ENCODE data around the gene CELF4.
"Not testable (repeated sequence)": the region's sequence is repeated elsewhere in the genome, so short reads cannot be mapped to it uniquely, and the experiment has no call there.

The CELF4 gene

GRCh38 chr18:37390687-37391086, 174.9 kb downstream of the CELF4 start:
- no peak for DNase-seq (ENCODE audit: low read depth)

GRCh38 chr18:37389684-37390368, 175.8 kb downstream of the CELF4 start:
- DNase-seq (ENCODE audit: low read depth), result no peak

GRCh38 chr18:37389041-37389440, 176.6 kb downstream of the CELF4 start:
- no peak for DNase-seq (ENCODE audit: low read depth)

DNA sequence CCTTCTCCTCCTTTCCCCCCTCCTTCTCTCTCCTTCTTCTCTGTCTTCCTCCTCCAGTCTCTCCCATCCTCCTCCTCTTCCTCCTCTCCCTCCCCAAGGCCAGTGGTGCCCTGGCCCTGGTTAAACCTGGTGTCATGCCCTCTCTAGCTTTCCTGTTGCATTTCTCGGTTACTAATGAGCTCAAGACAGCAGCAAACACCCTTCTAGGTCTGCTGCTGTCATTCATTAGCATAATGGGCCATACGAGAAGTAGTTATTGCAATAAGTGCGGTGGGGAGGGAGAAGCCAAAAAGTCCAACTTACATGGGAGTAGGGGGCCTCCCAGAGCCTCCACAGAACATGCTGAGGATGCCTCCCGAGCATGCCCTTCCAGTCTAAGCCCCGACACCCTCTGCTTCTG, 177.2 kb downstream of the CELF4 start:
- no peak for DNase-seq (ENCODE audit: low read depth)

DNA sequence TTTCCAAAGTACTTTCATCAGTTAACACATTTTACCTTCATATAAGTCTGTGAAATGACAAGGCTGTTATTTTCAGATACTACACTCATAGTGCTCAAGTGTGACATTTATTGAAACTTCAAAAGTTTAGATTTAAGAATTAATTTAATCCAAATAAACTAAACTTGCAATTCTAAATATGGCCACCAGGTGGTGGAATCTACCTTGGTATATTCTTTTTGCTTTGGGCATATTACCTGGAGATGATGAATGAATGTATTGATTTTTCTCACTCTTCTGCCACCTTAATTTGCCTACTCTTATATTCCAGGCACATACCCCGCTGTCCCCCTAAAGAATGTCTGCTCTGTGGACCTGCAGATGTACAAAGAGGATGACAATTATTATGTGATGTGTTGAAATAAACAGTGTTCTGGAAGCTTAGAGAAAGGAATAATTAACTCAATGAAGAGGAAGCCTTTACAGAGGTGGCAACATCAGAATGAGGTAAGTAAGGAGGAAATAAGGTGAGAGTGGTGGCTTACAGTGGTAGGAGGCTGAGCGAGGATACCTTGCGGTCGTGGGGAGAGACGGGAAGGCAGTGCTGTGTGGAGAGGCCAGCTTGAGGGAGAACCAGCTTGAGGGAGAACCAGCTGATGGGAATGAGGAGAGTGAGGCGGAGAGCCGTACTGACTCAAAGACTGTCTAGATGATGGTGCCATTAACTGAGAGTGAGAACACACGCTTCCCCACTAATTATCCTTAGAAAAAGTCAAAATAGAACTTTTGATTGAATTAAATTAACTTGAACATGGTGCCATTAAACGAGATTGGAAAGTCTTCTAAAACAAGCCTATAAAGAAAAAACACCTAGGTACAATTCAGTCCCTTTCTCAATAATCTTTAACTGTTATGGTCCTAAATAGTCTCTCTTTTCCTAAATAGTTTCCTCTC, 179.5 kb downstream of the CELF4 start:
- DNase-seq (ENCODE audit: low read depth), result no peak

GRCh38 chr18:37383846-37384595, 181.6 kb downstream of the CELF4 start:
- DNase-seq (ENCODE audit: low read depth), result no peak

GRCh38 chr18:37383036-37383785, 182.4 kb downstream of the CELF4 start:
- no peak for DNase-seq (ENCODE audit: low read depth)

GRCh38 chr18:37381554-37381953, 184.0 kb downstream of the CELF4 start:
- DNase-seq (ENCODE audit: low read depth), result no peak

- DNase-seq (ENCODE audit: low read depth), result no peak
Observed at GRCh38 chr18:37380546-37381110, 185.0 kb downstream of the CELF4 start.

DNA sequence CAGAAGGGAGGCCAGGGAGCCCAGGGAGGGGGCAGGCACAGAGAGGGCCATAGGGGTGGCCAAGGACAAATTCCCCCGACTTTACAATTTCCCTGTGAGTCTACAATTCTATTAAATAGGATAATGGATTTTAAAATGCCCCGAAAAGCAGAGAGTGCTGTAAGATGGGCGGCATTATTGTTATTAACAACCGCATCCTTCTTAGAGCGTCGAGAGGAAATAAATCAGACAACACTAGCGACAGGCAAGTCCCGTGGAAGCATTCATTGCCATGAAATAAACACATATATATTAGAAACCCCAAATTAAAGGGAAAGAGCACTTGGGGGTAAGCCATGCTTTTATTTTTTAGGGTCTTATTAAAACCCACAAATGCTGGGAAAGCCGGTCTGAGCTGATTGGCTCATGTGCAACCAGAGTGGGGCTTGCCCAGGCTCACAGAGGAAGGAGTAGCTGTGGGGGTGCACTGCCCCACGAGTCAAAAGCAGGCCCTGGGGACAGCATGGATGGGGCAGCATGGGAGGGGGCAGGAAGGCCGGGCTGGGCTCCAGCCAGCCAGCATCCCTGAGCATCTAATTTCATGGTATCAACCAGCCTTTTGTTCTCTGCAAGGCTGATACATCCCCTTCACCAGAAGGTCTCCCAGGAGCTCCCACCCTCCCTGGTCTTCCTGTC, 187.1 kb downstream of the CELF4 start:
- no peak for DNase-seq (ENCODE audit: low read depth)

DNA sequence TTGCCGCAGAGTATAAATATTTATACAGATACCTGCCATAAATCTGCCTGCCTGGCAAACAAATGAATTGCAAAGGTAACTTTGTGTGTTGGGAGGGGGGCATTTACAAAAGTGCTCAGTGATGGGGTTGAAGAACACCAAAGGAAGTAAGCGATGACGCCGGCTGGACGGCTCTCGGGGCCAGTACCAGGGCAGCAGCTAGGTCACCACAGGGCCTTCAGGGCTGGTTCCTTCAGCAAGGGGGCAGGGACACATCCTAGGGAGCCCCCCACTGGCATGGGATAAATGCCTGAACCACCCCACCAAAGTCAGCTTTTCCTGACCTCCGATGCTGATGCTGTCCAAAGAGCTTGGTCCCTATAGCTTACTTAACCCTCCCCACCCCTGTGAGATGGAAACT, 190.4 kb downstream of the CELF4 start:
- no peak for DNase-seq (ENCODE audit: low read depth)

DNA sequence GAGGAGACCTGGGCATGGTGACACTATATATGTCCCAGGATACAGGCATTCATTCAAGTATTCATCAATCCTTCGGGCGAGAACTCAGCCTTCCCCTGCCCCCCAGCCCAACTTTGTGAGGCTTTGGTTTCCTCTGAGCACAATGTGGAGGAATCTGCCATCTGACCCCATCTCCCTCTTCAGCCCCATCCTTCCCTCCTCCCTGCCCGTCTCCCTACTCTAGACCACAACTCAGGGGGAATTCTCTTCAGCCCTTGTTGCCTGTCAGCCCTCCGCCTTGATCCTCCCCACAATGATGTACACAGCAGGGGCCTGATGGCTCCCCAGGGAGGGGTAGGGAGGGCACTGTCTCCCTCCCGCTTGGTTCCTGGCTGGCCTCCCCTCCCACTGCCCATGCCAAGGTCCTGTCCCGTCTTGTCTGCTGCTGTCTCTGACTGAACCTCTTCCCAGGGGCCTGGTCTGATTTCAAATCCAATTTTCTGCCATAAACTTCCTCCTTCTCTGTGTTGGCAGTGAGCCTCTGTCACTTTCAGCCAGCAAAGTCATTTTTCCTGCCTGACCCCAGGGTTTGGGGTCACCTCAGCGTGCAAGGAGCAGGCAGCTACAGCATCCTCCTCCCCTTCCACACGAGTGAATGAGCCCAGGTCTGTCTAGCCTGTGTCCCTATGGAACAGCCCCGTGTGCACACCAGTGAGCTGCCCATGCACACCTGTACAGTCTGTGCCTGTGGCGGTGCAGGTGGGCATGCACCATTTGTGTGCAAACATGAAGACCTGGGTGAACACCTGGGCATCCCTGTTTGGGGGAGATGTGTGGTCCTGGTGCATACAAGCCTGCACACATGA, 197.3 kb downstream of the CELF4 start:
- DNase-seq (ENCODE audit: low read depth), result no peak

GRCh38 chr18:37364237-37364636, 201.4 kb downstream of the CELF4 start:
- DNase-seq (ENCODE audit: low read depth), result no peak

GRCh38 chr18:37362158-37362890, 203.3 kb downstream of the CELF4 start:
- no peak for DNase-seq (ENCODE audit: low read depth)

DNA sequence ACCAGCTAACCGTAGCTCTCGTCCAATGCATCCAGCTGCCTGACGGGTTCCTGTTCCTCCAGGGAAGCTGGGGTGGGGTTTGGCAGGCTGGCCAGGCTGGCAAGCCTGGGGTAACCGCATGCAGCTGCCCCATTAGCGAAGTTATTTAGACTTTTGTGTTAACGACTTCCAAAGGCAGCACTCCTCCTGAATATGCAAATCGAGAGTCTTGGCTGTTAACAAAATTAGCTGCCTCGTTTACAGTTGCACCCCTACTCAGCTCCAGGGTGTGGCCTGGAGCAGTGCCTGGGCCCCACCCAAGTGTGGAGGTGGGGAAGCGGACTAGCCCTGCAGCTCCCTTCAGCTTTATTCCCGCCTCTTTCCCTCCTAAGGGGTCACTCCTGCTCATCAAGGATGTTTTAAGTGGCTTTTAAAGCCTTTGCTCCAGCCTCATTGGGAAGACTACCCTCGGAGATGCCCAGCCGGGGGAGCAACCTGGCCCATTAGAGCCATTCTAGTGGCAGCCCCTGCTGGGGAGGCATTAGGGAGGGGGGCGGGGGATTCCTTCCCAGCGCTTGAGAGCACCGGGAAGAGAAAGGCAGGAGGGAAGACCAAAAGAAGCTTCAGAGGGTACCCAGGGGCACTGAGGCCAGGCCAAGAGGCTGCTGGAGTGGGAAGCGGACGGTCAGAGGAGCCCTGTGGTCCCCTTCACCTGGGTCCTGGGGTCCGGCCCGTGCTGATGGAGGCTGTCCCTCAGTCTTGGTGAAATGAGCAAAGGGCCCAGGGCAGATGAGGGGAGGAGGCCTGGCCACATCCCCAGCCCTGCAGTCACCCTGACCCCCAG, 204.1 kb downstream of the CELF4 start:
- DNase-seq (ENCODE audit: low read depth), result no peak

- DNase-seq (ENCODE audit: low read depth), result not testable (repeated sequence)
Observed at GRCh38 chr18:37358061-37358460, 207.5 kb downstream of the CELF4 start.

DNA sequence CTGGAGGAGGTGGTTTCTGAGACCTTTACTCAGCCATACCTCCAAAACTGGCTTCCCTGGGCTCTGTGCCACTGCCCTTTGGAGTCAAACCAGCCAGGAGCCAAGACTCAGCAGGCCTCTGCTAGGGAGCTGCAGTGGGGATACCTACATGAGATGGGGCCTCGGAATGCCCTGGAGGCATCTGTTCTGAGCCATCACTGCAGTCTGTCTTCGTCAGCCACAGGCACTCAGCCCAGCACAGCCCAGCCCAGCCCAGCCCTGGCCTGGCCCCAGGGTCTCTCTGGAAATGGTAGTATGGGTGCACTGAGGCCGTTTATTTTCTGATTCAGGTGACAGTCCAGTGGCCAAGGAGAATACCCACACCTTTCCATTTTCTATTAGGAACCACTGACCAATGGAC, 209.8 kb downstream of the CELF4 start:
- DNase-seq (ENCODE audit: low read depth), result no peak

DNA sequence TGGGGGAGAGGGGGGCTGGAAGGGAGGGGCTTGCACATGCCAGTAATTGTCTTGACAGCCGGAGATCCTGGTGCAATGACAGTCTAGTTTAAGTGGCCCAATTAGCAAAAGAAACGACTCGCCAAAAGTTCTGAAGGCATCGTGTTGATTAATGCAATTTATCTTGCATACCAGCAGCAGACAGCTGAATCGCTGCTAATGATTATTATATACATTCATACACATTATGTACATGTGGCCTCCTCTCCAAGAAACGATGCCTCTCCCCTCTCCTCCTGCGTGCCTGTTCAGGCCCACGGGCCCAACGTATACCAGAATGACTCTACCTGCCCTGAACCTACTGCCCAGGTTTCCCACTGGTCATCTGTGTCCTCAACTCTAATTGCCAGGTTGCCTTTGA, 214.5 kb downstream of the CELF4 start:
- DNase-seq (ENCODE audit: low read depth), result no peak

Measured in stimulated activated CD8-positive, alpha-beta memory T cell treated with anti-CD3 and anti-CD28 coated beads, Interleukin-7, amount 100 ng/mL, for 24 hours (primary cell).